K562 (cell line): ENCODE measurements around the gene C9.

Source experiments
- ATF7 ChIP-seq: fragments of 450-650 bp; IDR thresholded peaks from 2 replicates; pipeline ENCODE4 v1.7.1; 2014; ENCODE audit warnings: mild to moderate bottlenecking, moderate library complexity
- JUND ChIP-seq, 2 experiments: IDR thresholded peaks; 2 replicates in 1 of 2; 3 replicates in 1 of 2; pipeline ENCODE4 v1.6.1; 2011; ENCODE audit warnings: borderline replicate concordance in 2 of 2, low read depth in 2 of 2, low read length in 2 of 2, improper control_type of control experiment in 1 of 2, missing biosample characterization in 1 of 2, missing genetic modification characterization in 1 of 2, missing genetic modification reagents in 1 of 2
- KDM5B ChIP-seq: fragments of 200-600 bp; sonication (generic); IDR thresholded peaks from 2 replicates; pipeline ENCODE4 v1.6.1; 2012; ENCODE audit warnings: low read depth, mild to moderate bottlenecking, moderate library complexity, low read length, control low read depth, inconsistent platforms; ENCODE audit not compliant: insufficient replicate concordance
- KHSRP ChIP-seq: fragments of 450-650 bp; IDR thresholded peaks from 2 replicates; pipeline ENCODE4 v1.6.1; 2017
- MTA3 ChIP-seq: fragments of 450-650 bp; formaldehyde crosslinking; IDR thresholded peaks from 2 replicates; pipeline ENCODE4 v1.6.1; 2017; ENCODE audit warnings: mild to moderate bottlenecking, borderline replicate concordance
- POLR2AphosphoS2 ChIP-seq: IDR thresholded peaks from 2 replicates; pipeline ENCODE4 v1.6.1; 2012; ENCODE audit warnings: low read length, improper control_type of control experiment
- POLR2AphosphoS5 ChIP-seq: IDR thresholded peaks from 2 replicates; pipeline ENCODE4 v1.6.1; 2011; ENCODE audit warnings: mild to moderate bottlenecking, low read depth, low read length, moderate library complexity; ENCODE audit not compliant: control insufficient read depth, insufficient read depth
- RAD21 ChIP-seq, 2 experiments: fragments of 250-450 bp in 1 of 2; fragments of 450-650 bp in 1 of 2; sonication (Bioruptor Pico) in 1 of 2; formaldehyde crosslinking in 1 of 2; IDR thresholded peaks in 1 of 2; conservative IDR thresholded peaks in 1 of 2; 2 replicates each; pipeline versions ENCODE4 v1.4.0 to v1.8.0; 2020 to 2022; ENCODE audit warnings: mild to moderate bottlenecking in 2 of 2, moderate library complexity in 1 of 2
- ZBTB8A ChIP-seq: fragments of 450-650 bp; IDR thresholded peaks from 2 replicates; pipeline ENCODE4 v1.6.1; 2018; ENCODE audit warnings: mild to moderate bottlenecking, moderate library complexity; ENCODE audit not compliant: partially characterized antibody

- TF ChIP-seq POLR2AphosphoS5, result no peak
- no peak for TF ChIP-seq POLR2AphosphoS2
- no peak for TF ChIP-seq ZBTB8A
- no peak for TF ChIP-seq KDM5B
- TF ChIP-seq KHSRP, result no peak
- TF ChIP-seq JUND (IDR thresholded peaks at IDR 0.05; ENCODE audit: borderline replicate concordance, low read depth, low read length), result no peak
- TF ChIP-seq JUND (tag; IDR thresholded peaks at IDR 0.05; ENCODE audit: borderline replicate concordance, low read depth, low read length), result no peak
- TF ChIP-seq RAD21 (CRISPR knock-in tag; conservative IDR thresholded peaks at IDR 0.05 in 1 of 2, IDR thresholded peaks at IDR 0.05 in 1 of 2), result no peak
- no peak for TF ChIP-seq ATF7
- no peak for TF ChIP-seq MTA3
Measured at GRCh38 chr5:39412721-39413394, 48.6 kb upstream of the C9 start.
